Prostate gland (tissue), 2 donors: ENCODE data around the gene POLR2B. TPM values are rescaled to one million over a fixed set of nuclear protein-coding genes. Genes with fewer than 3 reads are reported as not detected.
A peak's percentile ranks its signal among the peaks of the same experiment; 100 is the strongest.
"Not testable (repeated sequence)": the region's sequence is repeated elsewhere in the genome, so short reads cannot be mapped to it uniquely, and the experiment has no call there.

Experiments used
- DNase-seq: peaks from one replicate; pipeline ENCODE4 v3.0.0-alpha.2; 2019; ENCODE audit warnings: low spot score
- H3K27ac ChIP-seq, 2 donors: fragments of 200-600 bp; sonication (generic); 2 replicates each; pipeline ENCODE4 v1.5.1; 2017 to 2019
- H3K27me3 ChIP-seq: fragments of 200-600 bp; sonication (generic); replicated peaks from 2 replicates; pipeline ENCODE4 v1.5.1; 2019; ENCODE audit not compliant: insufficient read depth
- H3K36me3 ChIP-seq, 2 donors: fragments of 200-600 bp; sonication (generic); 1 replicate in 1 of 2; 2 replicates in 1 of 2; pipeline versions ENCODE4 v1.5.1 to v1.8.1; 2017 to 2019
- H3K4me1 ChIP-seq: fragments of 200-600 bp; sonication (generic); replicated peaks from 2 replicates; pipeline ENCODE4 v1.5.1; 2019
- H3K4me3 ChIP-seq, 2 donors: fragments of 200-600 bp; sonication (generic); 2 replicates each; pipeline ENCODE4 v1.5.1; 2017 to 2019
- H3K9me3 ChIP-seq: fragments of 200-600 bp; sonication (generic); 2 replicates; pipeline ENCODE4 v1.5.1; 2017
- POLR2A ChIP-seq: fragments of 450-650 bp; IDR thresholded peaks from one replicate; pipeline ENCODE4 v1.6.1; 2016; ENCODE audit warnings: antibody characterized with exemption, mild to moderate bottlenecking
- POLR2AphosphoS5 ChIP-seq: sonication (generic); formaldehyde crosslinking; IDR thresholded peaks from one replicate; pipeline ENCODE4 v1.6.1; 2017; ENCODE audit warnings: antibody characterized with exemption
- WGBS: methylation state at CpG from one replicate; pipeline ENCODE4 v1.1.5; 2018; 5-methylcytosine and 5-hydroxymethylcytosine counted together
- intact Hi-C: fragments of 100-400 bp; cut with DNase I; formaldehyde crosslinking; loops from one replicate; pipeline ENCODE4 v1.14.2; 2022
- total RNA-seq, 2 donors: library from RNA; depleted of rRNA; stranded (reverse); fragments of >200 nt; gene quantifications; one replicate each; pipeline ENCODE4 v1.1.0, GENCODE V29; 2016
- TF ChIP-seq, protein P1 (sequence below), 4 experiments: fragments of 200-600 bp in 2 of 4; fragments of 450-650 bp in 2 of 4; sonication (generic) in 2 of 4; IDR thresholded peaks; 1 replicate in 3 of 4; 2 replicates in 1 of 4; pipeline ENCODE4 v1.5.1; 2016 to 2019; ENCODE audit warnings: antibody characterized with exemption in 4 of 4, mild to moderate bottlenecking in 2 of 4, moderate library complexity in 2 of 4

Gene POLR2B
- total RNA-seq, 2 donors from 2014 or later = 74.0 to 76.1 TPM

DNA sequence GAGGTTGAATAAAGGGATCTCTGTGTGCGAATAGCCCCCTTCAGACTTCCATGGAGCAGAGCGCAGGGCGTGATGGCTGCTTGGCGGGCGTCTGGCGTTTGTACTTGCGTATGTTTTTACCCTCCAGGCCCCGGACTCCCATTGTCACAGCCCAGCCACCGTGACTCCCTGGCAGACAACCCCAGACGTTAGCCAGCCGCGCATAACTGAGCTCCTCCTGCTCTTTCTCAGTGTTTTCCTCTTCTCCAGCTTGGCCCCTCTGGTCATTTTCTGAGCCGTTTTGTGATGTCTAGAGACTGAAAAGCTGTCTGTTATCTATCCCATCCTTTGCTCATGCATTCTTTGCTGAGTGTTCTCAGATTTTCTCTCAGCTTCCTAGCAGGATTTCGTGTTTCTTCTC, 77.2 kb downstream of the POLR2B start:
- 64% methylated on average over 14 of the region's 14 CpGs for WGBS
- intact Hi-C loops = no loop called here

DNA sequence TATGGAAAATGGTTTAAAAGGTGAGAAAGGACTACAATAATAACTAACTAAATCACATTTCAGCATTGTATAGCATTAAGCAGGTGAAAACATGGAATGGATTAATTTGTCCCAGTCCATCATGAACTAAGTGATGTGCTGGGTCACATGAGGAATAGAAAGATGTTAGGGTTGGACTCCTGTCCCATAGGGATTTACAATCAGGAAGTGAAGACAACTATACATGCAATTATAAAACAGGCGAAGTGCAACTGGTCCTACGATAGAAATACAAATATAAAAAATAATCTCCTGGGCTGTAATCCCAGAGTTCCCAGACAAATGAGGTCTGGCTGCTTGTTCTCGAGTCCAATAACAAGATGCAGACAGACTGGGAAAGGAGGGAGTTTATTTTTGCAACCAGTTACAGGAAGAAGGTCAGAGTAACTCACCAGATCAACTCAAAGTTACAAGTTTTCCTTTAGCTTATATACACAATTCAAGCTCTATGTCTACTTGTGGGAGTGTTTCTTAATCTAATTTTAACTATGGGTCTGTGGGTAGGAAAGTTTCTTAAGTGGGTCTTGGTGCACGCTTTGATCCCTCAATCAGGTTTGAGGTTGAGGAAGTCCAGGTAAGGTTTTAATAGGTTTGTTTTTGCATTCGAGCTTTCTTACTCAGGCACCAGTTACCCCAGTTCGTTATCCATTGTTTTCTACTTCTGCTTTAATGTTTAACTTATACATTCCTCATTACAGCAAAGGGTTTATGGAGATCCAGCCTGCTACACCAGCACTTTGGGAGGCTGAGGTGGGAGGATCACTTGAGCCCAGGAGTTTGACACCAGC, 81.4 kb downstream of the POLR2B start:
- Histone ChIP-seq H3K9me3 (no peaks in the 10 kb centered on the region), H3K36me3 (no peaks in the 10 kb centered on the region), H3K27ac (no peak overlapping the region), H3K4me3 (no peak overlapping the region), H3K4me1 (no peaks in the 10 kb centered on the region), H3K27me3 (no peaks in the 10 kb centered on the region)
- no peak for TF ChIP-seq POLR2A
- TF ChIP-seq, protein P1, sequence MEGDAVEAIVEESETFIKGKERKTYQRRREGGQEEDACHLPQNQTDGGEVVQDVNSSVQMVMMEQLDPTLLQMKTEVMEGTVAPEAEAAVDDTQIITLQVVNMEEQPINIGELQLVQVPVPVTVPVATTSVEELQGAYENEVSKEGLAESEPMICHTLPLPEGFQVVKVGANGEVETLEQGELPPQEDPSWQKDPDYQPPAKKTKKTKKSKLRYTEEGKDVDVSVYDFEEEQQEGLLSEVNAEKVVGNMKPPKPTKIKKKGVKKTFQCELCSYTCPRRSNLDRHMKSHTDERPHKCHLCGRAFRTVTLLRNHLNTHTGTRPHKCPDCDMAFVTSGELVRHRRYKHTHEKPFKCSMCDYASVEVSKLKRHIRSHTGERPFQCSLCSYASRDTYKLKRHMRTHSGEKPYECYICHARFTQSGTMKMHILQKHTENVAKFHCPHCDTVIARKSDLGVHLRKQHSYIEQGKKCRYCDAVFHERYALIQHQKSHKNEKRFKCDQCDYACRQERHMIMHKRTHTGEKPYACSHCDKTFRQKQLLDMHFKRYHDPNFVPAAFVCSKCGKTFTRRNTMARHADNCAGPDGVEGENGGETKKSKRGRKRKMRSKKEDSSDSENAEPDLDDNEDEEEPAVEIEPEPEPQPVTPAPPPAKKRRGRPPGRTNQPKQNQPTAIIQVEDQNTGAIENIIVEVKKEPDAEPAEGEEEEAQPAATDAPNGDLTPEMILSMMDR (IDR thresholded peaks at IDR 0.05) = no peak
- TF ChIP-seq POLR2AphosphoS5 = no peak
- intact Hi-C loops = no loop called here
- no peak for DNase-seq
- WGBS = 46% methylated on average over 6 of the region's 6 CpGs

More for the DNA sequence above, 77.2 kb downstream of the POLR2B start:
- DNase-seq = no peak
- TF ChIP-seq, protein P1 (IDR thresholded peaks at IDR 0.05) = no peak
- no peak for TF ChIP-seq POLR2AphosphoS5
- TF ChIP-seq POLR2A = no peak
- Histone ChIP-seq H3K27me3 (no peaks in the 10 kb centered on the region), H3K9me3 (no peaks in the 10 kb centered on the region), H3K4me1 (no peaks in the 10 kb centered on the region), H3K36me3 (no peaks in the 10 kb centered on the region), H3K27ac (no peak overlapping the region), H3K4me3 (no peak overlapping the region)

DNA sequence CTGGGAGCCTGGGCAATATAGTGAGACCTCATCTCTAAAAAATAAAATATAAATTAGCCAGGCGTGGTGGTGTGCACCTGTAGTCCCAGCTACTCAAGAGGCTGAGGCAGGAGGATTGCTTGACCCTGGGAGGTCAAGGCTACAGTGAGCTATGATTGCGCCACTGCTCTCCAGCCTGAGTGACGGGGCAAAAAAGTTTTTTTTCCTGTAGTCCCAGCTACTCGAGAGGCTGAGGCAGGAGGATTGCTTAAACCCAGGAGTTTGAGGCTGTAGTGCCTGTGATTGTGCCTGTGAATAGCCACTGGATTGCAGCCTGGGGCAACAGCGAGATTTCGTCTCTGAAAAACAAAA, 82.0 kb downstream of the POLR2B start:
- H3K4me1 ChIP-seq, H3K4me3 ChIP-seq, H3K27ac ChIP-seq, H3K36me3 ChIP-seq, DNase-seq, intact Hi-C loops, H3K9me3 ChIP-seq, H3K27me3 ChIP-seq: not testable (repeated sequence)
- WGBS = 91% methylated on average over 6 of the region's 6 CpGs

DNA sequence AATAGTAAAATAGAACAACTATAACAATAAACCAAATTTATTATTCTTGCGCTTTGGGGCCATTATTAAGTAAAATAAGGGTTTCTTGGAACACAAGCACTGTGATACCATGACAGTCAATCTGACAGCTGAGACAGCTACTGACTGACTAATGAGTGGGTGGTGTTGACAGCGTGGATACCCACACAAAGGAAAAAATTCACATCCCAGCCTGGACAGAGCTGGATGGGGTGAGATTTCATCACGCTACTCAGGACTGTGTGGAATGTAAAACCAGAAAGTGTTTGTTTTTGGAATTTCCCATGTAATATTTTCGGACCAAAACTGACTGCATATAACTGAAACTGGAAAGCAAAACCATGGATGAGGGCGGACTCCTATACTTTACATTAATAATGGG, 82.7 kb downstream of the POLR2B start:
- H3K36me3 ChIP-seq = no peaks in the 10 kb centered on the region
- no peaks in the 10 kb centered on the region for H3K9me3 ChIP-seq
- no peak overlapping the region for H3K4me3 ChIP-seq
- WGBS = 71% methylated on average over 5 of the region's 5 CpGs
- H3K27me3 ChIP-seq = no peaks in the 10 kb centered on the region
- H3K4me1 ChIP-seq = no peaks in the 10 kb centered on the region
- TF ChIP-seq POLR2A = no peak
- no peak overlapping the region for H3K27ac ChIP-seq
- no peak for DNase-seq
- intact Hi-C loops = no loop called here

DNA sequence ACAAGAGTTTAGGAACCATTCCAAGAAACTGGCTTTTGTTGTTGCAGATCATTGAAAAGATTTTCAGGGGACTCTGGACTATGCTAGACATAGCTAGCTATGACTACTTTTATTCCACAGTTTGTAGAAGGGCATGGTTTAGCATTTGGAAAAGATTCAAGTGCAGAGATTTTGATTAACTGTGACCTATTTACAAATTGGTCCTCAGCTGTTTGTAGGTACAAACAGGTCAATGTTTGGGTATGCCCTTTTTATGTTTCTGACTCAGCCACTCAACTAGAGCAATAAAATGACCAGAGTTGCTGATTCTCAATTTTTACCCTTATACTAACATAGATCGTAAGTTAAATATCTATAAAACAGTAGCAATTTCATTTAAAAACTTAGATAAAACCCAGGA, 84.8 kb downstream of the POLR2B start:
- no peaks in the 10 kb centered on the region for H3K4me1 ChIP-seq

More for the DNA sequence above, 84.8 kb downstream of the POLR2B start:
- DNase-seq = no peak
- WGBS = 56% methylated on average over 1 of the region's 1 CpG
- Histone ChIP-seq H3K36me3 (no peaks in the 10 kb centered on the region), H3K4me3 (no peak overlapping the region), H3K27ac (peak overlapping the region in 1 of 2 donors; percentile 4), H3K27me3 (no peaks in the 10 kb centered on the region), H3K9me3 (no peaks in the 10 kb centered on the region)
- TF ChIP-seq, protein P1 (IDR thresholded peaks at IDR 0.05) = no peak
- TF ChIP-seq POLR2A (no peak), POLR2AphosphoS5 (no peak)
- intact Hi-C loops = no loop called here
